Inferior parietal cortex (tissue), 1 donor: Measurements from ENCODE around the gene FBXO17.
"Not testable (repeated sequence)": the region's sequence is repeated elsewhere in the genome, so short reads cannot be mapped to it uniquely, and the experiment has no call there.

ENCODE experiments used
- DNase-seq: peaks from one replicate; pipeline ENCODE4 v3.0.0-alpha.2; 2016; ENCODE audit errors: extremely low spot score

Gene FBXO17

GRCh38 chr19:38944981-38945506, 30.5 kb downstream of the FBXO17 start:
- DNase-seq = no peak

DNA sequence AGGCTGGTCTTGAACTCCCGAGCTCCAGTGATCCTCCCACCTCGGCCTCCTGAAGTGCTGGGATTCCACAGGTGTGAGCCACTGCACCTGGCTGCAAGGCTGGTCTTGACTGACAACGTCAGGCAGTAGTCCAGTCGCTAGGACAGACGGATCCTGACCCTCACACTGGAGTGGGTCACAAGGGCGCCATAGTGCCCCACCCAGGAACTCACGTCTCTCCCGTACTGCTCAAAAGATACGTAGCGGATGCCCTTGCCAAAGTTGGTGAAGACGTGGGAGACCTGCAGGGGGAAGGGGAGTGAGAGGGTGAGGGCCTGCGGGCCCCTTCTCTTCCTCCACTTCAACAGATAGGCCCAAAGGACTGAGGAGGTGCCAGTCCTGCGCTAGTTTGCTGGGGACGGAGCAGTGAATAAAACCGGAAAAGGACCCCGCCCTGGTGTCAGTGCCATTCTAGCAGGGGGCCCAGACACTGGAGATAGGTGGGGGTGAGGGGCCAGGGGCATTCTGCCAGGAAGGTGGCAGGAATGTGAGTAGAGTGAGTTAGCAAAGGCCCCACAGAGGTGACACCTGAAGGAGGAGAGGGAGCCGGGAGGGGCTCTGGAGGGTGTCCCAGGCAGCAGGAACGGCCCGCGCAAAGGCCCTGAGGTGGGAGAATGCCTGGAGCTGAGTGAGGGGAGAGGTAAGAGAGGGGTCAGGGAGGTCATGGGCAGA, 32.9 kb downstream of the FBXO17 start:
- no peak for DNase-seq

- no peak for DNase-seq
Measured at GRCh38 chr19:38941979-38942378, 33.6 kb downstream of the FBXO17 start.

DNA sequence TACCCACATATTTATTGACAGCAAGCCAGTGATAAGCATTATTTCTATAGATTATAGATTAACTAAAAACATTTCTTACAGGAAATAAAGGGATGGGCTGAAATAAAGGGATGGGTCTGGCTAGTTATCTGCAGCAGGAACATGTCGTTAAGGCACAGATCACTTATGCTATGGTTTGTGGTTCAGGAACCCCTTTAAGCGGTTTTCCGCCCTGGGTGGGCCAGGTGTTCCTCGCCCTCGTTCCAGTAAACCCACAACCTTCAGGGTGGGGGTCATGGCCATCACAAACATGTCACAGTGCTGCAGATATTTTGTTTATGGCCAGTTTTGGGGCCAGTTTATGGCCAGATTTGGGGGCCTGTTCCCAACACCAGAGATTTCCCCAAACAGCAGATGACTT, 34.1 kb downstream of the FBXO17 start:
- not testable (repeated sequence) for DNase-seq

DNA sequence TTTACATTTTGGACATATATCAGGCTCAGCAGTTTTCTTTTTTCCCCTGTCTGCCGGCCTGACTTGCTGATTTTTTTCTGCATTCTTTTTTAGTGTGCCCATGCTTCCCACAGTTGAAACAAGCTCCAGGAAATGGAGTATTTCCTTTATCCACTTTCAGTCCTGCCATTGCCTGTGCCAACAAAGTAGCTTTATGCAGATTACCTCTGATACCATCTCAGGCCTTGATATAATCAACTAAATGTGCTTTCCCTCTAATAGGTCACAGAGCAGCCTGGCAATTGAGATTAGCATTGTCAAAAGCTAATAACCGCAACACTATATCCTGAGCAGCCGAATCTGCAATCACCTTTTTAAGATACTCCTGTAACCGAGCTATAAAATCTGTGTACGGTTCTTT, 35.6 kb downstream of the FBXO17 start:
- DNase-seq = no peak

GRCh38 chr19:38933544-38933943, 42.0 kb downstream of the FBXO17 start:
- DNase-seq = no peak

DNA sequence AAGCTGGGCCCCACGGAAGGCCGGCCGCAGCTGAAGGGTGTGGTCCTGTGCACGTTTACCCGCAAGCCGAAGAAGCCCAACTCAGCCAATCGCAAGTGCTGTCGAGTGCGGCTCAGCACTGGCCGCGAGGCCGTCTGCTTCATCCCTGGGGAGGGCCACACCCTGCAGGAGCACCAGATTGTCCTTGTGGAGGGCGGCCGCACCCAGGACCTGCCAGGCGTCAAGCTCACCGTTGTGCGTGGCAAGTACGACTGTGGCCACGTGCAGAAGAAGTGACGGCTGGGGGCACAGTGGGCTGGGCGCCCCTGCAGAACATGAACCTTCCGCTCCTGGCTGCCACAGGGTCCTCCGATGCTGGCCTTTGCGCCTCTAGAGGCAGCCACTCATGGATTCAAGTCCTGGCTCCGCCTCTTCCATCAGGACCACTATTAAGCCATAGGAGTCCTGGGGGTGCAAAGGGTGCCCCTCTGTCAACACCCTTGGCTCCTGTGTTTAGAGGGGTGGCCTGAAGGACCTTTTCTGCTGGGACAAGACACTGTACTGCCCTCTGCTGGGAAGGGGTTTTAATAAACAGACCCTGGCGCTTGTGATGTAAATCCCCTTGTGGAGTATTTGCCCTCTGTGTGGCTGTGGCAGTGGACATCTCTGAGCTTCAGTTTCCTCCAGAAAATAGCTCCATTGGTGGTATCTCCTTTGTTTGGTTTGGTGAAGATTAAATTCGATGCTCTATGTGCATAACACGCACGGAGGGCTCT, 42.9 kb downstream of the FBXO17 start:
- DNase-seq = no peak

- no peak for DNase-seq
Measured at GRCh38 chr19:38931521-38931793, 44.1 kb downstream of the FBXO17 start.

DNA sequence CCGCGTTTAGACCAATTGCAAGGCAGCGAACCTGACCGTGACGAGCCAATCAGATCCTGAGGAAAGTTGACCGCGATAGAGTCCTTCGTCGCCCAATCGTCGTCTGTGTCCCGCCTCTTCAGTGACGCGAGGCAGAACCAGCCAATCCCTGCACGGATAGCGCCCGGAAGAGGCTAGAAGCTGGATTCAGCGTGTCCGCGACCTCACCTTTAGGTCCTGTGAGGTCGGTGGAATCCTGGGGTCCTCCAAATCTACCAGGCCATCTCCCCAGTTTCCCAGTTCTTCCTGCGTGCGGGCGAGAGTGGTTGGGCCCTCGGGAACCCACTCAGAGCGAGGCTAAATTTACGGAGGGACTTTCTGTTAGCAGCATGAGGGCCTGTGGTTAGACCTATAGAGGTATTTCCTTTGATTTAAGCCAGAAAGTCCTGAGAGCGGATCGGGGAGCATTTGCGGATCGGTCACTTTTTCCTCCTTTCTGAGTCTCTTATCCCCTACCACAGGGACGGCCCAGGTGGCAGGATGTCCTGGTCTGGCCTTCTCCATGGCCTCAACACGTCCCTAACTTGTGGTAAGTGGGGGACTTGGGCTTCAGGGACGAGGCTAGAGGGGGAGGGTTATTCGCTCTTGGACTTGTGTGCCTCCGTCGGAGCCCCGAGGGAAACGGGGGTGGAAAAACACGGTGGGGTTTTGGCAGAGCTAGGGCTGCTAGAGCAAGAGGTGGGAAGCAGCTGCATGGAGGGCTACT, 44.6 kb downstream of the FBXO17 start, which contains the start of gene MRPS12:
Gene MRPS12 (plus strand): TSS at position 169 of the 745 bp plus-strand sequence. CDS start 351 bp downstream, at position 520.
- peak; percentile 100 for DNase-seq

GRCh38 chr19:38929929-38930775, 45.4 kb downstream of the FBXO17 start, which contains the start of gene SARS2:
Gene SARS2 (minus strand): TSS chr19:38930763. CDS start chr19:38930736, 27 bp downstream.
- peak; percentile 95 for DNase-seq

DNA sequence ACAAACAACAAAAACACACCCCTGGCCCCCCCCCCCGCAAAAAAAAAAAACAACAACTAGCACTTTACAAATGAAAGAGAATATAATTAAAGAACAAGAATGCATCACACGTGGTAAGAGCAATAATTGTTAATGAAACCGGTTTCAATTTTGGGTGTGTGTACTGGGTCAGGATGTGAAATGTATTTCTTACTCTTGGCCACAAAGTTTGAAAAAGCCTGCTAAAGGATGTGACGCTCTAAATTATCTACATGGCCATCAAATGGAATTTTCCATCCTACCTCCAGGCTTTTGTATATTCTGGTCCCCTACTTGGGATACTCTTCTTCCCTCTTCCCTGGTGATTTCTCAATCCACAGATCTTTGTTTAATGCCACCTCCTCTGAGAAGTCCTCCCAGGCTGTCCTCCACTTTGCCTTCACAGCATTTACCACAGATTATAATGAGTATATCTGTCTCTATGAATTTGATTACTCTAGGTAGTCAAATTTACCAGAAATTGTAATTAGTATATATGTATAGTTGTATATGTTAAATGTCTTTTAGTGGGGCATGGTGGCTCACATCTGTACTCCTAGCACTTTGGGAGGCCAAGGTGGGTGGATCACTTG, 47.0 kb downstream of the FBXO17 start:
- DNase-seq = no peak

- DNase-seq = no peak
Measured at GRCh38 chr19:38924388-38924787, 51.2 kb downstream of the FBXO17 start.

DNA sequence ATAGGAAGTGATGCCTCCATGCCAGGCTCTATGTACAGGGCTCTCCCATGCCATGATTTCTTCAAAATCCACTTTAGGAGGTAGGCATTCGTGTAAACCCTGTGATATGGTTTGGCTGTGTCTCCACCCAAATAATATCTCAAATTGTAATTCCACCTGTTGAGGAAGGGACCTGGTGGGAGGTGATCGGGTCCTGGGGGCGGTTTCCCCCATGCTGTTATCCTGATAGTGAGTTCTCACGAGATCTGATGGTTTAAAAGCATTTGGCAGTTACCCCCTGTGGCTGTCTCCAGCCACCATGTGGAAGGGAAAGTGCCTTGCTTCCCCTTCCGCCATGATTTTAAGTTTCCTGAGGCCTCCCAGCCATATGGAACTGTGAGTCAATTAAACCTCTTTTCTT, 53.1 kb downstream of the FBXO17 start:
- no peak for DNase-seq

DNA sequence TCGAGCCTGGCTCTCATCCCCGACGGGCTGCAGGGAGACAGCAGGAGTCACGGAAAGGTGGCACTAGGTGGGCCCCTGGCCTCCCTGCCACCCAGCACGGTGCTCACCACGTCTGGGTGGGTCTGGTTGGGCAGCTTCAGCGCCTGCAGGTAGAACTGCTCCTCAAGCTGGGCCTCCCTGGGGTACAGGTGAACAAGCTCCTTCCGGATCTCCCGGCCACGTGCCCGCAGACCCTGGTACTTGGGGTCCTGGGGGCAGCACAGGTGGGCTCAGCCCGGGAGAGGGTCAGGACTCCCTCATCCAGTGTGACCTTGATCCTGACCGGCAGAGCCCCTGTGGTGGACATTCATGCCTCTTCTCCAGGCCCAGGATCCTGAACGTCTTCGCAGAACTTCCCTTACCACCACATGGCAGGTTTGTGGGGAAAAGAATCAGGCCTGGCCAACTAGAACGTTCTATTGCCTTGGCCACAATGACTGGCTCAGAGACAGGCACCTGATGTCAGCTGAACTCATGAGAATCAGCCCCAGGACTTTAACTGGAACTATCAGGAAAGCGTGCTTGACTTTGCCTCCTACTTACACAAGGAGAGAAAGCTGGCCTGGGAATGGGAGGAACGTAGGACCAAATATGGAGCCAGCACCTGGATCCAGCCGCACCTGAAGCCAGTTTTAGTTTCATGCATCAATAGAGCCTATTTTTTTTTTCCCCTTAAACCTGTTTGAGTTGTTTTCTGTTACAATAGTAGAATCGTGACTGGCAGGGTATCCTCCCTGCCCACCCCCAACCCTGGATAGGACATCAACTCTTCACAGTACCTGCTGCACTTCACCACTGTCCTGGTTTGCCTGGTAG, 53.9 kb downstream of the FBXO17 start:
- no peak for DNase-seq

DNA sequence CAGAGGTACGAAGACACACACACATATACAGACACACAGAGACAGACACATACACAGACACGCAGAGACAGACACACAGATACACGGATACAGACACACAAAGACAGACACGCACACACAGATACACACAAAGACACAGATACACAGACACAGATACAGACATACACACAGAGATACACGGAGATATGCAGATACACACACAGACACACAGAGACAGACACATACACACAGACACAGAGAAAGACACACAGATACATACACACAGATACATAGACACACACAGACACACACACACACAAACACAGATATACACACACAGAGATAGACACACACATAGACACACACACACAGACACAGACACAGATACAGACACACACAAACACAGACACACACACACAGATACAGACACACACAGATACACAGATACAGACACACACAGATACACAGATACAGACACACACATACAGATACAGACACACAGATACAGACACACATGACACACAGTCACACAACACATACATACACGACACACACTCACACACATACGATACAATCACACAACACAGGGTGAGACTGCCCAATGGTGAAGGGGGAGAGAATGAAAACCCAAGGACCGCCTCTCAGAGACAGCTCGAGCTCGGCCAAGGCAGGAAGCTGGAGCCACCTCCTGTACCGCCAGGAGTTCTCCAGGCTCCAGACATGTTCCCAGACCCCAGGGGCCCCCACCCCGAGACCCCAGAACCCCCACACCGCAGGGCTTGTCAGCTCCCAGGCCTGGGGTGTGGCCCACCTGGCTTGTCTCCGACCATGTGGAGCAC, 54.7 kb downstream of the FBXO17 start:
- DNase-seq = no peak

- no peak for DNase-seq
Measured at GRCh38 chr19:38919837-38920601, 55.5 kb downstream of the FBXO17 start.

GRCh38 chr19:38918526-38918925, 57.0 kb downstream of the FBXO17 start:
- DNase-seq = no peak

GRCh38 chr19:38917921-38918491, 57.5 kb downstream of the FBXO17 start:
- DNase-seq = no peak
